Measurements from ENCODE around the gene HDGFL1.

HDGFL1 gene

GRCh38 chr6:22569281-22570184, at the start of gene HDGFL1:
TSS of gene HDGFL1 (plus strand) at chr6:22569566. CDS start at chr6:22569576, 10 bp downstream.
- no peak for DNase-seq

GRCh38 chr6:22521035-22521434, 48.3 kb upstream of the HDGFL1 start:
- no peak for DNase-seq

- DNase-seq: no peak
Measured at GRCh38 chr6:22526736-22527135, 42.6 kb upstream of the HDGFL1 start.

- DNase-seq: no peak
Measured at GRCh38 chr6:22529866-22530265, 39.5 kb upstream of the HDGFL1 start.

- no peak for DNase-seq
Measured at GRCh38 chr6:22530506-22530905, 38.9 kb upstream of the HDGFL1 start.

GRCh38 chr6:22536122-22536521, 33.2 kb upstream of the HDGFL1 start:
- no peak for DNase-seq

- DNase-seq: no peak
Measured at GRCh38 chr6:22544476-22544875, 24.9 kb upstream of the HDGFL1 start.

GRCh38 chr6:22545051-22545450, 24.3 kb upstream of the HDGFL1 start:
- no peak for DNase-seq

GRCh38 chr6:22546236-22546635, 23.1 kb upstream of the HDGFL1 start:
- DNase-seq: no peak

- DNase-seq: no peak
Measured at GRCh38 chr6:22550971-22551670, 18.2 kb upstream of the HDGFL1 start.

GRCh38 chr6:22556266-22556665, 13.1 kb upstream of the HDGFL1 start:
- DNase-seq: no peak

GRCh38 chr6:22557007-22557406, 12.4 kb upstream of the HDGFL1 start:
- DNase-seq: no peak

- no peak for DNase-seq
Measured at GRCh38 chr6:22558288-22558882, 11.0 kb upstream of the HDGFL1 start.

GRCh38 chr6:22568854-22569253, 512 bp upstream of the HDGFL1 start:
- DNase-seq: no peak

GRCh38 chr6:22570185-22570551, 802 bp downstream of the HDGFL1 start:
- no peak for DNase-seq

GRCh38 chr6:22575190-22575589, 5.8 kb downstream of the HDGFL1 start:
- no peak for DNase-seq

GRCh38 chr6:22579439-22579838, 10.1 kb downstream of the HDGFL1 start:
- DNase-seq: no peak

GRCh38 chr6:22580337-22580736, 11.0 kb downstream of the HDGFL1 start:
- DNase-seq: no peak

GRCh38 chr6:22582417-22583205, 13.2 kb downstream of the HDGFL1 start:
- DNase-seq: no peak

GRCh38 chr6:22583230-22583629, 13.9 kb downstream of the HDGFL1 start:
- no peak for DNase-seq

- DNase-seq: no peak
Measured at GRCh38 chr6:22583927-22584326, 14.6 kb downstream of the HDGFL1 start.

- no peak for DNase-seq
Measured at GRCh38 chr6:22589118-22589517, 19.8 kb downstream of the HDGFL1 start.

- DNase-seq: no peak
Measured at GRCh38 chr6:22590423-22590822, 21.1 kb downstream of the HDGFL1 start.
